Inflammatory macrophage treated with lipopolysaccharide for 1 hour (primary cell): ENCODE results near the gene EMC6.

Experiments used
- DNase-seq, 2 donors: peaks; one replicate each; pipeline ENCODE4 v3.0.0-alpha.2; 2020 to 2022

Gene EMC6

GRCh38 chr17:3715296-3715695 lies 46.7 kb downstream of the EMC6 start:
- DNase-seq, result no peak

GRCh38 chr17:3718201-3718600 lies 49.6 kb downstream of the EMC6 start:
- peak; percentile 45 to 46 for DNase-seq

- DNase-seq, result no peak
These were observed 50.7 kb downstream of the EMC6 start for GRCh38 chr17:3719265-3719664.
